Smooth muscle cell (in vitro differentiated cells): ENCODE measurements around the gene ECT2L. TPM values are rescaled to one million over a fixed set of nuclear protein-coding genes. Genes with fewer than 3 reads are reported as not detected.
A peak's percentile ranks its signal among the peaks of the same experiment; 100 is the strongest.

Experiments
- DNase-seq: peaks from one replicate; lab custom pipeline; 2025; ENCODE audit not compliant: unreplicated experiment; lab: John Stamatoyannopoulos, UW
- H2AFZ ChIP-seq: fragments of 200-600 bp; sonication (generic); 2 replicates; pipeline ENCODE4 v1.6.0; 2016; ENCODE audit warnings: antibody characterized with exemption, low read depth, mild to moderate bottlenecking
- H3F3A ChIP-seq: fragments of 200-600 bp; sonication (generic); 2 replicates; pipeline ENCODE4 v1.6.0; 2017; ENCODE audit warnings: antibody characterized with exemption, low read depth
- H3K27ac ChIP-seq: fragments of 200-600 bp; sonication (generic); 2 replicates; pipeline ENCODE4 v1.5.1; 2016; ENCODE audit warnings: low read depth, mild to moderate bottlenecking
- H3K27me3 ChIP-seq: fragments of 200-600 bp; sonication (generic); 2 replicates; pipeline ENCODE4 v1.6.1; 2016; ENCODE audit warnings: low read depth, mild to moderate bottlenecking
- H3K36me3 ChIP-seq: fragments of 200-600 bp; sonication (generic); 2 replicates; pipeline ENCODE4 v1.5.1; 2016; ENCODE audit warnings: low read depth
- H3K4me1 ChIP-seq: fragments of 200-600 bp; sonication (generic); 2 replicates; pipeline ENCODE4 v1.5.1; 2016; ENCODE audit warnings: low read depth
- H3K4me2 ChIP-seq: fragments of 200-600 bp; sonication (generic); 2 replicates; pipeline ENCODE4 v1.6.0; 2016; ENCODE audit warnings: mild to moderate bottlenecking
- H3K4me3 ChIP-seq: fragments of 200-600 bp; sonication (generic); 2 replicates; pipeline ENCODE4 v1.5.1; 2016; ENCODE audit warnings: mild to moderate bottlenecking
- H3K79me2 ChIP-seq: fragments of 200-600 bp; sonication (generic); 2 replicates; pipeline ENCODE4 v1.6.0; 2016; ENCODE audit warnings: low read depth, mild to moderate bottlenecking
- H3K9ac ChIP-seq: fragments of 200-600 bp; sonication (generic); 2 replicates; pipeline ENCODE4 v1.6.0; 2016; ENCODE audit warnings: low read depth
- H3K9me3 ChIP-seq: fragments of 200-600 bp; sonication (generic); replicated peaks from 2 replicates; pipeline ENCODE4 v1.5.1; 2016; ENCODE audit warnings: low read depth
- H4K20me1 ChIP-seq: fragments of 200-600 bp; sonication (generic); 2 replicates; pipeline ENCODE4 v1.6.0; 2016; ENCODE audit warnings: low read depth
- WGBS: methylation state at CpG from one replicate; pipeline ENCODE4 v1.1.7; 2016; ENCODE audit warnings: low lambda C conversion rate; 5-methylcytosine and 5-hydroxymethylcytosine counted together
- polyA plus RNA-seq: library from polyadenylated mRNA; unstranded; fragments of >200 nt; fragmentation: Nextera tagmentation; extraction: Ambion mirVana; gene quantifications from 2 replicates; pipeline ENCODE4 v1.2.1, GENCODE V29; 2016
- total RNA-seq: library from RNA; depleted of rRNA; stranded (reverse); fragments of >200 nt; gene quantifications from 2 replicates; pipeline ENCODE4 v1.2.3, GENCODE V29; 2014
- TF ChIP-seq, protein P1 (sequence below): fragments of 200-600 bp; sonication (generic); IDR thresholded peaks from 2 replicates; pipeline ENCODE4 v1.5.1; 2017; ENCODE audit warnings: borderline replicate concordance, mild to moderate bottlenecking, antibody characterized with exemption; ENCODE audit not compliant: insufficient read depth, poor library complexity, severe bottlenecking

Gene ECT2L
- total and polyA plus RNA-seq, 2 experiments from 2014 or later: 0.14 TPM; not detected in 1

DNA sequence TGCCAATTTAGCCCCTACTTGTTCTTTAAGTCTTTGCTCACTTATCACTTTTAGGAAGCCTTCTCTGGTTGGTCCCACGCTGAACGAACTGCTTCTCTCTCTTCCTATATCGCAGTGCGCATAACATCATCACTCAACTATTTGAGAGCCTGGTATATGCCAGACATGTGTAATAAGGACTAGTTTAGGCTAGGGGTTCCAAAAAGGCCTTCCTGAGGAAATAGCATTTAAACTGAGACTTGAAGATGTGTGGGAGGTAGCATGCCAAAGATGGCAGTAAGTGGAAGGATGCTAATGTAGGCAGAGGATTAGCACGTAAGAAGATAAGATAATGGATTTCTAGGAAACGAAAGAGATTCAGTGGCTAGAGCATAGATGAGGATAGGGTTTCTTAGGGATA lies 17.6 kb upstream of the ECT2L start:
- H3K36me3 ChIP-seq: peaks cover 13% of the 10 kb centered on the region
- no peaks in the 10 kb centered on the region for H4K20me1 ChIP-seq
- no peak overlapping the region for H3K9ac ChIP-seq
- DNase-seq: no peak
- TF ChIP-seq, protein P1, sequence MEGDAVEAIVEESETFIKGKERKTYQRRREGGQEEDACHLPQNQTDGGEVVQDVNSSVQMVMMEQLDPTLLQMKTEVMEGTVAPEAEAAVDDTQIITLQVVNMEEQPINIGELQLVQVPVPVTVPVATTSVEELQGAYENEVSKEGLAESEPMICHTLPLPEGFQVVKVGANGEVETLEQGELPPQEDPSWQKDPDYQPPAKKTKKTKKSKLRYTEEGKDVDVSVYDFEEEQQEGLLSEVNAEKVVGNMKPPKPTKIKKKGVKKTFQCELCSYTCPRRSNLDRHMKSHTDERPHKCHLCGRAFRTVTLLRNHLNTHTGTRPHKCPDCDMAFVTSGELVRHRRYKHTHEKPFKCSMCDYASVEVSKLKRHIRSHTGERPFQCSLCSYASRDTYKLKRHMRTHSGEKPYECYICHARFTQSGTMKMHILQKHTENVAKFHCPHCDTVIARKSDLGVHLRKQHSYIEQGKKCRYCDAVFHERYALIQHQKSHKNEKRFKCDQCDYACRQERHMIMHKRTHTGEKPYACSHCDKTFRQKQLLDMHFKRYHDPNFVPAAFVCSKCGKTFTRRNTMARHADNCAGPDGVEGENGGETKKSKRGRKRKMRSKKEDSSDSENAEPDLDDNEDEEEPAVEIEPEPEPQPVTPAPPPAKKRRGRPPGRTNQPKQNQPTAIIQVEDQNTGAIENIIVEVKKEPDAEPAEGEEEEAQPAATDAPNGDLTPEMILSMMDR: no peak
- H3K4me2 ChIP-seq: peak overlapping the region; percentile 0
- H3F3A ChIP-seq: no peaks in the 10 kb centered on the region
- no peak overlapping the region for H2AFZ ChIP-seq
- H3K79me2 ChIP-seq: peaks cover 11% of the 10 kb centered on the region
- no peaks in the 10 kb centered on the region for H3K9me3 ChIP-seq
- H3K27ac ChIP-seq: peak overlapping the region; percentile 47
- no peaks in the 10 kb centered on the region for H3K27me3 ChIP-seq
- peaks cover 8% of the 10 kb centered on the region for H3K4me1 ChIP-seq
- H3K4me3 ChIP-seq: no peak overlapping the region
- WGBS: 30% methylated on average over 6 of the region's 6 CpGs

DNA sequence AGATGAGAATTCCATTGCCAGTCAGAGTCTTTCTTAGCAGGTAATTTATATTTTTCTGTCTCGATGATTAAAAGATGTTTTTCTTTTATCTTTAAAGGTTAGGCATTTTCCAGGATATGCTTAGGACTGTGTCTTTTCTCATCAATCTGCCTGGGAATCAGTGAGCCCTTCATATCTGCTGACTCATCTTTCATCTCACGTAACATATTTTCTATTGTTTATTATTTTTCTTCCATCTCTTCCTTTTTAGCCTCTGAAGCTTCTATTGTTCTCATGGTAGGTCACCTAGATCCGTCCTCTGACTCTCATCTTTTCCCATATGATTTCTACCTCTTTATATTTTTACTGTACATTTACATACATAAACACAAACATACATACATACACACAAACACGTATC lies 13.6 kb upstream of the ECT2L start:
- Histone ChIP-seq H3K9me3 (no peaks in the 10 kb centered on the region), H3K9ac (no peak overlapping the region), H3K4me2 (no peak overlapping the region), H2AFZ (no peak overlapping the region), H4K20me1 (no peaks in the 10 kb centered on the region), H3K4me1 (no peaks in the 10 kb centered on the region), H3F3A (no peaks in the 10 kb centered on the region), H3K4me3 (no peak overlapping the region), H3K27ac (no peak overlapping the region), H3K79me2 (no peaks in the 10 kb centered on the region), H3K36me3 (peaks cover 13% of the 10 kb centered on the region), H3K27me3 (no peaks in the 10 kb centered on the region)
- TF ChIP-seq, protein P1: no peak
- DNase-seq: no peak
- WGBS: 94% methylated on average over 4 of the region's 4 CpGs

DNA sequence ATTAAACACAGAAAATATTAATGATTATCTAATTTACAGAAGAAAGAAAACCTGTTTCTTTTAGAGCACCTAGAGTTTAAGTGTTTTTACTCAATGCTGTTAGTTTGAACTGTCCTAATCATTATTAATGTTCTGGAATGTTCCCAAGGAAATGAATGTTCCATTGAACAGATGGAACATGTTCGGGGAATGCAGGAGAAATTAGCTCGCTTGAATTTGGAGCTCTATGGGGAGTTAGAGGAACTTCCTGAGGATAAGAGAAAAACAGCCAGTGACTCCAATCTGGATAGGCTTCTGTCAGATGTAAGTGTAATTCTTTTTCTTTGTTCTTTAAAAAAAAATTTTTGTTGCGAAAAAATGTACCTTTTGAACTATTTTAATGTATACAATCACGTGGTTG lies 10.8 kb upstream of the ECT2L start:
- no peaks in the 10 kb centered on the region for H3K9me3 ChIP-seq
- no peak for DNase-seq
- H3K4me3 ChIP-seq: no peak overlapping the region
- H3K36me3 ChIP-seq: peaks cover 9% of the 10 kb centered on the region
- H3K27ac ChIP-seq: no peak overlapping the region
- WGBS: 91% methylated on average over 4 of the region's 4 CpGs
- H3K9ac ChIP-seq: no peak overlapping the region
- H3K27me3 ChIP-seq: no peaks in the 10 kb centered on the region
- H3K4me2 ChIP-seq: no peak overlapping the region
- no peaks in the 10 kb centered on the region for H3K79me2 ChIP-seq
- no peaks in the 10 kb centered on the region for H3F3A ChIP-seq
- TF ChIP-seq, protein P1: no peak
- H4K20me1 ChIP-seq: no peaks in the 10 kb centered on the region
- no peak overlapping the region for H2AFZ ChIP-seq
- H3K4me1 ChIP-seq: no peaks in the 10 kb centered on the region

DNA sequence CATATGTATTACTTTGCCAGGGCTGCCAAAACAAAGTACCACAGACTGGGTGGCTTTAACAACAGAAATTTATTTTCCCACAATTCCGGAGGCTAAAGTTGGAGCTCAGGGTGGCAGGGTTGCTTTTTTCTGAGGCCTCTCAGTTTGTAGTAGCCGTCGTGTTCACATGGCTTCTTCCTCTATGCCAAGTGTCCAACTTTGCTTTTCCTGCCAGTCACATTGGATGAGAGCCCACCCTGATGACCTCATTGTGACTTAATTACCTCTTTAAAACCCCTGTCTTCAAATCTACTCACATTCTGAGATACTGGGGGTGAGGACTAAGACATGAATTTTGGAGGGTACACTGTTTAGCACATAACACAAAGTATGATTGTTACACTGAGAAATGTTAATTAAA lies 9.9 kb upstream of the ECT2L start:
- H3K4me3 ChIP-seq: no peak overlapping the region
- H4K20me1 ChIP-seq: no peaks in the 10 kb centered on the region
- TF ChIP-seq, protein P1: no peak
- H2AFZ ChIP-seq: no peak overlapping the region
- no peaks in the 10 kb centered on the region for H3K4me1 ChIP-seq
- H3K9ac ChIP-seq: no peak overlapping the region
- no peaks in the 10 kb centered on the region for H3K27me3 ChIP-seq
- no peak for DNase-seq
- no peaks in the 10 kb centered on the region for H3F3A ChIP-seq
- no peak overlapping the region for H3K27ac ChIP-seq
- 90% methylated on average over 3 of the region's 3 CpGs for WGBS
- H3K4me2 ChIP-seq: no peak overlapping the region
- no peaks in the 10 kb centered on the region for H3K79me2 ChIP-seq
- no peaks in the 10 kb centered on the region for H3K9me3 ChIP-seq
- peaks cover 9% of the 10 kb centered on the region for H3K36me3 ChIP-seq
